Endodermal cell (in vitro differentiated cells): ENCODE results near the gene DIPK1C. TPM values are rescaled to one million over a fixed set of nuclear protein-coding genes. Genes with fewer than 3 reads are reported as not detected.

Experiments
- DNase-seq: peaks from one replicate; pipeline ENCODE4 v3.0.0-alpha.2; 2017
- H3K27ac ChIP-seq: 2 replicates; pipeline ENCODE4 v1.5.1; 2013; ENCODE audit warnings: mild to moderate bottlenecking, low read depth, low read length, moderate library complexity
- H3K27me3 ChIP-seq: 2 replicates; pipeline ENCODE4 v1.6.1; 2013; ENCODE audit warnings: mild to moderate bottlenecking, low read length, moderate library complexity; ENCODE audit not compliant: insufficient read depth, control insufficient read depth, poor library complexity, severe bottlenecking
- H3K36me3 ChIP-seq: 2 replicates; pipeline ENCODE4 v1.7.0; 2013; ENCODE audit warnings: mild to moderate bottlenecking, low read length, moderate library complexity; ENCODE audit not compliant: control insufficient read depth, insufficient read depth
- H3K4me1 ChIP-seq: one replicate; pipeline ENCODE4 v1.7.0; 2013; ENCODE audit warnings: low read length; ENCODE audit not compliant: control insufficient read depth, insufficient read depth
- H3K4me3 ChIP-seq: 2 replicates; pipeline ENCODE4 v1.5.1; 2013; ENCODE audit warnings: mild to moderate bottlenecking, low read length, moderate library complexity
- H3K9ac ChIP-seq: 2 replicates; pipeline ENCODE4 v1.6.1; 2013; ENCODE audit warnings: mild to moderate bottlenecking, low read length, moderate library complexity; ENCODE audit not compliant: poor library complexity, severe bottlenecking; ENCODE audit errors: extremely low read depth
- H3K9me3 ChIP-seq: 2 replicates; pipeline ENCODE4 v1.6.1; 2013; ENCODE audit warnings: mild to moderate bottlenecking, low read length, moderate library complexity; ENCODE audit not compliant: control insufficient read depth
- H3K27ac Mint-ChIP-seq: 2 replicates; pipeline ENCODE4 v1.8.0; 2020; ENCODE audit warnings: mixed read lengths
- H3K27me3 Mint-ChIP-seq: 2 replicates; pipeline ENCODE4 v1.8.0; 2021; ENCODE audit warnings: mild to moderate bottlenecking, mixed read lengths; ENCODE audit not compliant: insufficient read depth
- H3K36me3 Mint-ChIP-seq: 2 replicates; pipeline ENCODE4 v1.8.0; 2020; ENCODE audit warnings: low read depth, mixed read lengths
- H3K4me1 Mint-ChIP-seq: 2 replicates; pipeline ENCODE4 v1.8.0; 2020; ENCODE audit warnings: mixed read lengths
- H3K4me3 Mint-ChIP-seq: 2 replicates; pipeline ENCODE4 v1.8.0; 2020; ENCODE audit warnings: mild to moderate bottlenecking, moderate library complexity, mixed read lengths
- H3K9me3 Mint-ChIP-seq: 2 replicates; pipeline ENCODE4 v1.8.0; 2020; ENCODE audit warnings: mild to moderate bottlenecking, mixed read lengths
- WGBS, 2 experiments: methylation state at CpG; one replicate each; pipeline versions ENCODE4 v1.1.5 to v1.1.7; 2013; ENCODE audit warnings: missing lambda C conversion rate in 2 of 2, mixed read lengths in 1 of 2; ENCODE audit not compliant: insufficient coverage in 1 of 2, insufficient read length in 1 of 2; 5-methylcytosine and 5-hydroxymethylcytosine counted together
- total RNA-seq, 2 donors: library from RNA; stranded (reverse); fragmentation: NEBNext Ultra II Directional in 1 of 2; extraction: Animal tissue kit (Norgen Biotek cat#: 25700) in 1 of 2; gene quantifications; 2 replicates in 1 of 2; 3 replicates in 1 of 2; pipeline ENCODE4 v1.2.1, GENCODE V29; 2021
- TF ChIP-seq, protein P1 (sequence below): fragments of 200-600 bp; sonication (generic); conservative IDR thresholded peaks from 2 replicates; pipeline ENCODE4 v1.5.0; 2021; ENCODE audit warnings: antibody characterized with exemption, mild to moderate bottlenecking

DIPK1C gene
- total RNA-seq, 2 donors from 2014 or later, result 0.13 TPM; not detected in 1

DNA sequence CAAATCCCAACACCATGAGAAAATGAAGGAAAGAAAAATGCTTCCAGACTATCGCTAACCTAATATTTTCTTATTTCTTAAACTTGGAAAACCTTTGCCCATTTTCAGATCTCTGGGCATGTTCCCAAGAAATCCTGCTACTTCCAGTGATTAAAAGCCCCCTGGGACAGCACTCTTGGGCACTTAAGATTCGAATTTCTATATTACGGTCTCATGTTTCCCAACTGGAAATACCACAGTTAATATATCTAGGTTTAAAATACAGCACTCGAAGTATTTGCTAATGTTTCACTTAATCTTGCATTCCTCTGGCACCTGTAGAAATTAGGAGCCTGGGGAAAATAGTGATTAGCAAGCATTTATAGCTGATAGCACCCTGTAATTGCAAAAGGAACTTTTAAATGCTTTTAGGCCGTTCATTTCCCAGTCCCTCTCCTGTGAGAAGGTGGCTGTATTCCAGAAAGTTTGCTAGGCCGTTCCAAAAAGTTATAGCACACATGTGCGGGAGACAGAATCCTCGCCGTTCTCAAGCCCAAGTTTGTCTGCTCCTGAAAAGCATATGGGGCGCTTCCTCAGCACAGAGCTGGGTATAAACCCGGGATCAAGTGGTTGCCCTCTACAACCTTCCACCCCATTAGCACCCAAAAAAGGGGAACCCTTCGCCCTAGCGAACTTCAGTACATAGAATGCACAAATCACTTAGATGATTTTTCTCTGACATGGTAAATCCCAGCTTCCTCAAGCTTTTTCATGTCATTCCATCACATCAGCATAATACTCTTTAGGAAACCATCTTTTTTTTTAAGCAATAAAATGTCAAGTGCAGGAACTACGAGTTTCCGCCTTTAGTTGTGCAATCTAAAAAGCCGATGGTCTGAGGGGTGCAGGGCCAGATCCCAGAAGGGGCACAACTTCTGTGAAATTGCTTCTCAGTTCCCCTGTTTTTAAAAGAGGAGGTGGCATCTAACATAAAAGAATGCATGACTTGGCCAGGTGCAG is 60.6 kb downstream of the DIPK1C start:
- no peak for DNase-seq
- Mint-ChIP-seq H3K4me1 (peaks cover 32% of the 10 kb centered on the region), H3K27ac (no peak overlapping the region), H3K9me3 (no peaks in the 10 kb centered on the region), H3K4me3 (no peak overlapping the region), H3K27me3 (peaks cover 6% of the 10 kb centered on the region), H3K36me3 (no peaks in the 10 kb centered on the region)
- no peaks in the 10 kb centered on the region for H3K9me3 ChIP-seq
- H3K9ac ChIP-seq, result no peak overlapping the region
- no peaks in the 10 kb centered on the region for H3K27me3 ChIP-seq
- 86 to 89% methylated on average over 13 to 16 of the region's 16 CpGs for WGBS, 2 experiments
- TF ChIP-seq, protein P1, sequence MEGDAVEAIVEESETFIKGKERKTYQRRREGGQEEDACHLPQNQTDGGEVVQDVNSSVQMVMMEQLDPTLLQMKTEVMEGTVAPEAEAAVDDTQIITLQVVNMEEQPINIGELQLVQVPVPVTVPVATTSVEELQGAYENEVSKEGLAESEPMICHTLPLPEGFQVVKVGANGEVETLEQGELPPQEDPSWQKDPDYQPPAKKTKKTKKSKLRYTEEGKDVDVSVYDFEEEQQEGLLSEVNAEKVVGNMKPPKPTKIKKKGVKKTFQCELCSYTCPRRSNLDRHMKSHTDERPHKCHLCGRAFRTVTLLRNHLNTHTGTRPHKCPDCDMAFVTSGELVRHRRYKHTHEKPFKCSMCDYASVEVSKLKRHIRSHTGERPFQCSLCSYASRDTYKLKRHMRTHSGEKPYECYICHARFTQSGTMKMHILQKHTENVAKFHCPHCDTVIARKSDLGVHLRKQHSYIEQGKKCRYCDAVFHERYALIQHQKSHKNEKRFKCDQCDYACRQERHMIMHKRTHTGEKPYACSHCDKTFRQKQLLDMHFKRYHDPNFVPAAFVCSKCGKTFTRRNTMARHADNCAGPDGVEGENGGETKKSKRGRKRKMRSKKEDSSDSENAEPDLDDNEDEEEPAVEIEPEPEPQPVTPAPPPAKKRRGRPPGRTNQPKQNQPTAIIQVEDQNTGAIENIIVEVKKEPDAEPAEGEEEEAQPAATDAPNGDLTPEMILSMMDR, result no peak
- no peak overlapping the region for H3K27ac ChIP-seq
- no peak overlapping the region for H3K4me3 ChIP-seq
- H3K36me3 ChIP-seq, result no peaks in the 10 kb centered on the region
- H3K4me1 ChIP-seq, result peaks cover 5% of the 10 kb centered on the region

DNA sequence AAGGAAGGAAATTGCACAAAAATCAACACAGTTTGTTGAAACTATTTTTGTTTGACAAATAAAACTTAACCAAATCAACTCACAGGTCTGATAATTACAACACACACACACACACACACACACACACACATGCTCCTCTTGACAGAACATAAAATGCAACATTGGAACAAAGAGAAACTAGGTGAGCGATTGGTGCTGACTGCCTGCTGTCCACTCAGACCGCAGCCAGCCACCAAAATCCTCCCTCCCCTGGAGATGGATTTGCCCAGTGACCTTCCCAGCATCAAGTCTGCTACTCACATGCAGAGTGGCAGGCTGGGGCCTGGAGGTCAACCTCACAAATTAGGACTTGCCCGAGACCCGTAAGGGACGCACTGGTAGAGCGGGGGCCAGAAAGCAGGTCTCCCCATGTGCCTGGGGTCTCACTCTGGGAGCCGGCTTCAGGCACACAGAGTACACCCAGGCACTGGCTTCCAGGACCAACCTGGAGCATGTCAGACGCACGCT is 61.4 kb downstream of the DIPK1C start:
- Histone ChIP-seq H3K27ac (no peak overlapping the region), H3K27me3 (no peaks in the 10 kb centered on the region), H3K36me3 (no peaks in the 10 kb centered on the region), H3K9ac (no peak overlapping the region), H3K4me3 (no peak overlapping the region), H3K9me3 (no peaks in the 10 kb centered on the region), H3K4me1 (peaks cover 6% of the 10 kb centered on the region)
- no peaks in the 10 kb centered on the region for H3K9me3 Mint-ChIP-seq
- H3K27ac Mint-ChIP-seq, result no peak overlapping the region
- DNase-seq, result no peak
- H3K36me3 Mint-ChIP-seq, result no peaks in the 10 kb centered on the region
- TF ChIP-seq, protein P1, result no peak
- 77 to 90% methylated on average over 5 to 9 of the region's 9 CpGs for WGBS, 2 experiments
- peaks cover 6% of the 10 kb centered on the region for H3K27me3 Mint-ChIP-seq
- H3K4me1 Mint-ChIP-seq, result peaks cover 36% of the 10 kb centered on the region
- H3K4me3 Mint-ChIP-seq, result no peak overlapping the region

DNA sequence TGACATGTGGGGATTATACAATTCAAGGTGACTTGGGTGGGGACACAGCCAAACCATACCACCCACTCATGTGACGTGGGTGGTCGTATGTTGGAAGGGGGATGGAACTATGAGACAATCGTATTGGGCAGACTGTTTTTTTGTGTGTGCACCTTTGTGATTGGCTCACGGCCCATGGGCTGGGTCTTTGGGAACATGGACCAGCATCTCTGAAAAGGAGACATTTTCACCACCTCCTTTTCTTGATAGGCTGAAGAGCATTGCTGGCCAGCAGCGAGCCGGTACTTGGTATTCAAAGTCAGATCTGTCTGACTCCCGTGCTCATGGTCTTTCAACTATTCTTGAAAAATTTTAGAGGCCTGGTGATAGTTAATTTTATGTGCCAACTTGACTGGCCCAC is 62.1 kb downstream of the DIPK1C start:
- H3K36me3 ChIP-seq, result no peaks in the 10 kb centered on the region
- H3K4me1 ChIP-seq, result peaks cover 6% of the 10 kb centered on the region
- no peak overlapping the region for H3K4me3 ChIP-seq
- H3K36me3 Mint-ChIP-seq, result no peaks in the 10 kb centered on the region
- no peaks in the 10 kb centered on the region for H3K9me3 ChIP-seq
- no peak for DNase-seq
- no peak overlapping the region for H3K4me3 Mint-ChIP-seq
- no peaks in the 10 kb centered on the region for H3K27me3 ChIP-seq
- WGBS, 2 experiments, result 93 to 95% methylated on average over 6 to 7 of the region's 7 CpGs
- H3K27ac Mint-ChIP-seq, result no peak overlapping the region
- H3K9ac ChIP-seq, result no peak overlapping the region
- H3K4me1 Mint-ChIP-seq, result peaks cover 36% of the 10 kb centered on the region
- H3K9me3 Mint-ChIP-seq, result no peaks in the 10 kb centered on the region
- H3K27ac ChIP-seq, result no peak overlapping the region
- H3K27me3 Mint-ChIP-seq, result peaks cover 6% of the 10 kb centered on the region
- TF ChIP-seq, protein P1, result no peak
